Measurements from ENCODE around the gene AQP10. TPM values are rescaled to one million over a fixed set of nuclear protein-coding genes. Genes with fewer than 3 reads are reported as not detected.
A peak's percentile ranks its signal among the peaks of the same experiment; 100 is the strongest.

The AQP10 gene
- total RNA-seq, 2 experiments from 2014 or later: not detected

- H3K9me3 Mint-ChIP-seq (ENCODE audit: low read depth): no peaks in the 10 kb centered on the region
- intact Hi-C loops (cut with DNase I, micrococcal nuclease): no loop called here
- DNase-seq (no peak), ATAC-seq (no peak)
- H3K27me3 Mint-ChIP-seq: no peaks in the 10 kb centered on the region
- peaks cover 61% of the 10 kb centered on the region for H3K4me1 Mint-ChIP-seq
- no peak overlapping the region for H3K4me3 Mint-ChIP-seq
- H3K36me3 Mint-ChIP-seq (ENCODE audit: low read depth): peaks cover 59% of the 10 kb centered on the region
- CTCF ChIA-PET: interaction anchor here (0.6 to 14.8 kb wide), 8 partner anchors 9 to 133 kb away, joined by 3 to 163 read pairs (median 4); partner anchors contain the start of gene ATP8B2
- H3K27ac Mint-ChIP-seq: peak overlapping the region; percentile 80
- POLR2A ChIA-PET: no interaction called here
Measured at GRCh38 chr1:154346276-154346917, 25.5 kb downstream of the AQP10 start.

DNA sequence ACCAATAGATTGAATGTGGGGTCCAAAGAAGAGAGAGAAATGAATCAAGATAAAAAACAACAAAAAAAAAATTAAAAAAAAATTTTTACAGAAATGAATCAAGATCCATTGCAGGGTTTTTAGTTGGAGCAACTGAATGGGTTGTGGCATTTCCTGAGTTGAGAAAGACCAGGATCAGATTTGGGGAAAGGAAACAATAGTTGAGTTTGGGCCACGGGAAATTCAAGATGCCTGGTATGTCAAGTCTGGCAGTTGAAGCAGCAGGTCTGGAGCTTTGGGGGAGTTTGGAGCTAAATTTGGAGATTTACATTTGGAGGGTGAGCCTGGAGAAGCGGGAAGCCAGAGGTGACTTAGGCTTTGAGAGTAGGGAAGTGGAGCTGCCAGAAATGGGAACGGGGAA lies 27.1 kb downstream of the AQP10 start:
- CTCF ChIA-PET: interaction anchor here (0.9 to 14.8 kb wide), 3 partner anchors 12 to 117 kb away, joined by 3 to 163 read pairs (median 4); no protein-coding TSS in a partner anchor
- DNase-seq (no peak), ATAC-seq (no peak)
- POLR2A ChIA-PET: interaction anchor here (0.6 kb wide), 1 partner anchor 14 kb away, joined by 4 read pairs; no protein-coding TSS in a partner anchor
- Mint-ChIP-seq H3K27ac (no peak overlapping the region), H3K4me3 (no peak overlapping the region), H3K27me3 (no peaks in the 10 kb centered on the region), H3K4me1 (peaks cover 55% of the 10 kb centered on the region), H3K36me3 (ENCODE audit: low read depth) (peaks cover 47% of the 10 kb centered on the region), H3K9me3 (ENCODE audit: low read depth) (no peaks in the 10 kb centered on the region)
- intact Hi-C loops (cut with DNase I, micrococcal nuclease): no loop called here

GRCh38 chr1:154348429-154349076 lies 27.7 kb downstream of the AQP10 start:
- DNase-seq: peak; percentile 19
- POLR2A ChIA-PET: interaction anchor here (0.6 kb wide), 1 partner anchor 15 kb away, joined by 4 read pairs; no protein-coding TSS in a partner anchor
- peaks cover 41% of the 10 kb centered on the region for H3K36me3 Mint-ChIP-seq (ENCODE audit: low read depth)
- H3K9me3 Mint-ChIP-seq (ENCODE audit: low read depth): no peaks in the 10 kb centered on the region
- ATAC-seq: no peak
- H3K27me3 Mint-ChIP-seq: no peaks in the 10 kb centered on the region
- H3K4me1 Mint-ChIP-seq: peaks cover 55% of the 10 kb centered on the region
- H3K27ac Mint-ChIP-seq: no peak overlapping the region
- H3K4me3 Mint-ChIP-seq: no peak overlapping the region
- CTCF ChIA-PET: interaction anchor here (0.6 to 14.8 kb wide), 3 partner anchors 13 to 1780 kb away, joined by 3 to 163 read pairs (median 3); no protein-coding TSS in a partner anchor
- intact Hi-C loops (cut with DNase I, micrococcal nuclease): no loop called here

- no peaks in the 10 kb centered on the region for H3K27me3 Mint-ChIP-seq
- H3K27ac Mint-ChIP-seq: no peak overlapping the region
- no peak overlapping the region for H3K4me3 Mint-ChIP-seq
- ATAC-seq (no peak), DNase-seq (no peak)
- H3K36me3 Mint-ChIP-seq (ENCODE audit: low read depth): peaks cover 37% of the 10 kb centered on the region
- H3K4me1 Mint-ChIP-seq: peaks cover 55% of the 10 kb centered on the region
- ChIA-PET CTCF (interaction anchor here (0.6 to 14.8 kb wide), 5 partner anchors 13 to 1779 kb away, joined by 3 to 163 read pairs (median 3); no protein-coding TSS in a partner anchor), POLR2A (no interaction called here)
- intact Hi-C loops (cut with DNase I, micrococcal nuclease): no loop called here
- no peaks in the 10 kb centered on the region for H3K9me3 Mint-ChIP-seq (ENCODE audit: low read depth)
Measured at GRCh38 chr1:154349121-154349520, 28.2 kb downstream of the AQP10 start.

- Mint-ChIP-seq H3K4me3 (no peak overlapping the region), H3K36me3 (ENCODE audit: low read depth) (peaks cover 27% of the 10 kb centered on the region), H3K4me1 (peaks cover 49% of the 10 kb centered on the region), H3K9me3 (ENCODE audit: low read depth) (no peaks in the 10 kb centered on the region), H3K27ac (no peak overlapping the region), H3K27me3 (no peaks in the 10 kb centered on the region)
- ChIA-PET POLR2A (no interaction called here), CTCF (interaction anchor here (1.5 to 14.8 kb wide), 2 partner anchors 14 to 151 kb away, joined by 3 to 163 read pairs; no protein-coding TSS in a partner anchor)
- ATAC-seq (no peak), DNase-seq (no peak)
- intact Hi-C loops (cut with DNase I, micrococcal nuclease): loop anchor here (5.0 to 10.0 kb wide), 3 partner anchors 52 to 194 kb away; no protein-coding TSS in a partner anchor
Measured at GRCh38 chr1:154350383-154350782, 29.5 kb downstream of the AQP10 start.

DNA sequence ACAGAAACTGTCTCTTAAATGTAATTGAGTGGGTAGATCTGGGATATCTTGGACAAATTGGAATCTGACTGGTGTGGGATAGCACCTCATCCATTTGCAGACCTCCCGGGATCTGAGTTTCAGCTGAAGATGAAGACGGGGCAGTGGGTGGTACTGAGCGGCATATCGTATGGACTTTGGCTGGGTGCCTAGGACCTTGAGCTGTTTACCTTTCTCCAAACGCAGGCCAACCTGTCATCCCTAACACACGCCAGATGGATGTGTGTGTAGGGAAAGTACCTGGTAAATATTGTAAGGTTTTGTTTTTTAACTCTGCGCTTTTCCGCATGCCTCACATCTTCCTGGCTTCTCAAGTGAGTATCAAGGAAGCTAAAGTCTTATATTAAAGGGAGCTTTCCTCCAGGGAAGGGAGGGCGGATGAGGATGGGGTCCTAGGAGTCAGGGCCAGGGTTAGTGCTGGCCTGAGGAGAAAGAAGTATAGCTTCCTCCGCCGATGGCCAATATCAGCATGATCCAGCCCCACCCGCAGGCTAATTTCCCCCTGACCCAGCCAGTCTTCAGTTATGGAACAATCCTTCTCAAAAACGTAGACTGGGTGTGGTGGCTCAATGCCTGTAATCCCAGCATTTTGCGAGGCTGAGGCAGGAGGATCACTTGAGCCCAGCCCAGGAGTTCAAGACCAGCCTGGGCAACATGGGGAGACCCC lies 30.6 kb downstream of the AQP10 start:
- H3K36me3 Mint-ChIP-seq (ENCODE audit: low read depth): peaks cover 19% of the 10 kb centered on the region
- CTCF ChIA-PET: interaction anchor here (0.7 to 14.8 kb wide), 4 partner anchors 16 to 383 kb away, joined by 3 to 163 read pairs (median 3); no protein-coding TSS in a partner anchor

GRCh38 chr1:154352245-154352580 lies 31.3 kb downstream of the AQP10 start:
- ChIA-PET CTCF (interaction anchor here (0.6 to 14.8 kb wide), 7 partner anchors 8 to 158 kb away, joined by 3 to 163 read pairs (median 3); no protein-coding TSS in a partner anchor), POLR2A (interaction anchor here (0.5 to 1.4 kb wide), 2 partner anchors 9 to 87 kb away, joined by 3 to 4 read pairs; no protein-coding TSS in a partner anchor)
- intact Hi-C loops (cut with DNase I, micrococcal nuclease): loop anchor here (2.0 to 10.0 kb wide), 5 partner anchors 50 to 193 kb away; no protein-coding TSS in a partner anchor
- peak overlapping the region; percentile 72 for H3K4me3 Mint-ChIP-seq
- no peaks in the 10 kb centered on the region for H3K27me3 Mint-ChIP-seq
- H3K9me3 Mint-ChIP-seq (ENCODE audit: low read depth): no peaks in the 10 kb centered on the region
- peaks cover 14% of the 10 kb centered on the region for H3K36me3 Mint-ChIP-seq (ENCODE audit: low read depth)
- peaks cover 35% of the 10 kb centered on the region for H3K4me1 Mint-ChIP-seq
- peak overlapping the region; percentile 81 for H3K27ac Mint-ChIP-seq
- ATAC-seq (no peak), DNase-seq (no peak)

More for the DNA sequence above, 30.6 kb downstream of the AQP10 start:
- Mint-ChIP-seq H3K27ac (no peak overlapping the region), H3K9me3 (ENCODE audit: low read depth) (no peaks in the 10 kb centered on the region), H3K4me3 (no peak overlapping the region), H3K4me1 (peaks cover 38% of the 10 kb centered on the region), H3K27me3 (no peaks in the 10 kb centered on the region)
- DNase-seq (no peak), ATAC-seq (no peak)
- intact Hi-C loops (cut with DNase I, micrococcal nuclease): loop anchor here (2.0 to 10.0 kb wide), 5 partner anchors 51 to 193 kb away; no protein-coding TSS in a partner anchor
- POLR2A ChIA-PET: interaction anchor here (1.4 kb wide), 1 partner anchor 10 kb away, joined by 3 read pairs; no protein-coding TSS in a partner anchor

DNA sequence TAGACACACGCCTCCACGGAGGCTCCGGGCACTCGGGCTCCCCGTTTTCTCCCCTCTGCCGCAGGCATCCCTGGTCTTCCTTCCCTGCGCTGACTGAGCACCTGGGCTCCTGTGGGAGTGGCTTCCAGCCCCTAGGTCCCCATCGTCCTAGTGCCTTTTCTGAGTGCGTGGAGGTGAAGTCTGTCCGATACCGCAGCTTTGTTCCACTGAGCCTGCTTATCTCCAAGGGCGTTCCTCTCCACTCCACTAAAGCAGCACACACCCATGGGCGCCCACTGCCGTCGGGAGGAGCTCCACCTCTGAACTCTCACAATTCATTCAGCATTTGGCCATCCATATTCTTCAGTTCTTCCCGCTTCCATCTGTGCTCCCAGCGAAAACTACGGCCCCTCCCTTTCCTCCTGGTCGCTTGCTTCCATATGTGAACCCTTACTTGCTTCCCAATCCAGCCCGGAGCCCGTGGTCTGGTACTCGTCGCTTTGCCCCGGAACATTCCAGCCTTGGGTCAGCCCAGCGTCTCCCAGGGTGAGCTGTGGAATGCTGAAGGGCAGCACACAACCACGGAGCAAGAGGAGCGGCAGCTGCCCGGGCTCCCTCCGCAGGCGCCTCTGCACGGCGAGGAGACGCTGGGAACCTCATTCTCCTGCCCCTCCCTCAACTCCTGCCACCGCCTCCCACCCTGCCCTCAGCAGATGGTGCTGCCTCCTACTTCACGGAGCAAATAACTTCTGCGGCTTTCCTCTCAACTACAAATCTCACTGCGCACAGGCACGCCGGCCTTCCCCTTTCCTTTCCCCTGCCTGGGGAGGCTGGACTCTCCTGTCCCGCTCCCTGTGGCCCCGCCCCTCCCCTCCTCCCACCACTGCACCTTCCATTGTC lies 31.9 kb downstream of the AQP10 start:
- Mint-ChIP-seq H3K27ac (peak overlapping the region; percentile 81), H3K36me3 (ENCODE audit: low read depth) (peaks cover 12% of the 10 kb centered on the region), H3K9me3 (ENCODE audit: low read depth) (no peaks in the 10 kb centered on the region), H3K27me3 (no peaks in the 10 kb centered on the region), H3K4me1 (peaks cover 32% of the 10 kb centered on the region), H3K4me3 (peak overlapping the region; percentile 72)
- ChIA-PET CTCF (interaction anchor here (0.5 to 14.8 kb wide), 16 partner anchors 8 to 248 kb away, joined by 3 to 163 read pairs (median 4); no protein-coding TSS in a partner anchor), POLR2A (interaction anchor here (0.5 to 1.4 kb wide), 2 partner anchors 9 to 87 kb away, joined by 3 to 4 read pairs; no protein-coding TSS in a partner anchor)
- ATAC-seq: peak; percentile 84
- intact Hi-C loops (cut with DNase I, micrococcal nuclease): loop anchor here (1.0 to 10.0 kb wide), 6 partner anchors 49 to 192 kb away; no protein-coding TSS in a partner anchor
- DNase-seq: peak; percentile 80

DNA sequence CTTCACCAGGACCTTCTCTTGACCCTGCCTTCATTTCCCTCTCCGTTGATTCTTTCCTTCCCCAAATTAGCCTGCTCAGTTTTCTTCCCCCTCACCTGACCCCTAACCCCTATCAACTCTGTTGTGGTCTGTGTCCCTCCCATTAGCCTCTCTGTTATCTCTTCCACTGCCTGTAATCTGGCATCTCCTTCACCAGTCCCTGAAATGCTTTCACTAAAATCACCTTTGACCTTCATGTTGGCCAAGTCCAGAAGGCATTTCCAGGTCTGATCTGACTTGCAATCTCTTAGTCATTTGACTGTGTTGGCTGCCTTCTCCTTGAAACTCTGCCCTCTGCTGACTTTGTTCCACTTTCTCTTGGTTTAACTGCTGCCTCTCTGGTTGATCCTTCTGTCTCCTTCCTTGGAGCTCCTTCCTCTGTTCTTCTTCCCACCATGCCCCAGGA lies 32.6 kb downstream of the AQP10 start:
- intact Hi-C loops (cut with DNase I, micrococcal nuclease): loop anchor here (1.0 to 10.0 kb wide), 6 partner anchors 49 to 191 kb away; no protein-coding TSS in a partner anchor
- CTCF ChIA-PET: interaction anchor here (0.5 to 14.8 kb wide), 12 partner anchors 8 to 247 kb away, joined by 3 to 163 read pairs (median 4); no protein-coding TSS in a partner anchor
- peak; percentile 83 for ATAC-seq
- DNase-seq: peak; percentile 54
- peak overlapping the region; percentile 81 for H3K27ac Mint-ChIP-seq
- peaks cover 11% of the 10 kb centered on the region for H3K36me3 Mint-ChIP-seq (ENCODE audit: low read depth)
- no peaks in the 10 kb centered on the region for H3K27me3 Mint-ChIP-seq
- H3K9me3 Mint-ChIP-seq (ENCODE audit: low read depth): no peaks in the 10 kb centered on the region
- peak overlapping the region; percentile 72 for H3K4me3 Mint-ChIP-seq
- H3K4me1 Mint-ChIP-seq: peaks cover 30% of the 10 kb centered on the region
- POLR2A ChIA-PET: no interaction called here

GRCh38 chr1:154353966-154354365 lies 33.1 kb downstream of the AQP10 start:
- peak overlapping the region; percentile 81 for H3K27ac Mint-ChIP-seq
- ATAC-seq (no peak), DNase-seq (no peak)
- peaks cover 30% of the 10 kb centered on the region for H3K4me1 Mint-ChIP-seq
- no peak overlapping the region for H3K4me3 Mint-ChIP-seq
- no peaks in the 10 kb centered on the region for H3K9me3 Mint-ChIP-seq (ENCODE audit: low read depth)
- POLR2A ChIA-PET: no interaction called here
- intact Hi-C loops (cut with DNase I, micrococcal nuclease): loop anchor here (1.0 to 10.0 kb wide), 6 partner anchors 48 to 191 kb away; no protein-coding TSS in a partner anchor
- CTCF ChIA-PET: interaction anchor here (0.6 to 14.8 kb wide), 9 partner anchors 10 to 247 kb away, joined by 3 to 163 read pairs (median 4); no protein-coding TSS in a partner anchor
- no peaks in the 10 kb centered on the region for H3K27me3 Mint-ChIP-seq
- peaks cover 7% of the 10 kb centered on the region for H3K36me3 Mint-ChIP-seq (ENCODE audit: low read depth)
